NK-92 (cell line): ENCODE data around the gene MVB12B.

ENCODE experiments used
- DNase-seq: peaks from one replicate; lab custom pipeline; 2025; ENCODE audit not compliant: unreplicated experiment; lab: John Stamatoyannopoulos, UW

The MVB12B gene

DNA sequence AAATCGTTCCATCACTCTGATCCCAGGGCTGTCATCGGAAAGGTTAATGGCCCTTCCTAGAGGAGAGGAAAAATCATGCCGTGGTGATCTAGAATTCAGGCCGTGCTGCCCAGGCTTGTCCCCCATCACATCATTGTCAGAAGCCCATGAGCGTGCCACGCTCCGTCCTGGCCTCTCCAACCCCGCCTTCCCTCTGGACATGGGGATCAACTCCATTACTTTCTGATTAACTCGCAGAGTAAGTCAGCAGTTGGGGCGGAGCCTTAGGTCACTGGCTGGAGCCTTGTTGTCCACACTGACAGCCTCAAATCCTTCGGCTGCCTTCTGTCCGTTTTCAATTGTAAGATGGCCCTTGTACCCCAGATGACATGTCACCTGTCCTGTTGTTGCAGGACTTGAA is 75.0 kb downstream of the MVB12B start:
- DNase-seq: no peak

DNA sequence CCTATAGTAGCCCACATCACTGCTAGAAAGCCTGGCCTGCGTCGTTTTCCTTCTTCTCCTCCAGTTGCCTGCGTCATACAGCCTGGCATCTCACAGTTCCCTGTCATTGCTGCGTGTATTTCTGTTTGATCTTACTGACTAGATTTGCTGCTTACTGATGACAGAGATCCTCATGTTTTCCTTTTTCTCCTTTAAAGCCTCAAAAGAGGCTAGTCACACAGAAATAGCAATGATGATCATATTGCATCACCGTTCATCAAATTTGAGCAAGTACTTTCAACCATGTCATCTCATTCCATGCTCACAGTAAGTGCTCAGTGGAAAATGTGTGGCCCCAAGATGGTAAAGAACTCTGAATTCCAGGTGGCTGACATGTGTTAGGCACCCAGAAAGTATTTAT is 76.8 kb downstream of the MVB12B start:
- DNase-seq: no peak

DNA sequence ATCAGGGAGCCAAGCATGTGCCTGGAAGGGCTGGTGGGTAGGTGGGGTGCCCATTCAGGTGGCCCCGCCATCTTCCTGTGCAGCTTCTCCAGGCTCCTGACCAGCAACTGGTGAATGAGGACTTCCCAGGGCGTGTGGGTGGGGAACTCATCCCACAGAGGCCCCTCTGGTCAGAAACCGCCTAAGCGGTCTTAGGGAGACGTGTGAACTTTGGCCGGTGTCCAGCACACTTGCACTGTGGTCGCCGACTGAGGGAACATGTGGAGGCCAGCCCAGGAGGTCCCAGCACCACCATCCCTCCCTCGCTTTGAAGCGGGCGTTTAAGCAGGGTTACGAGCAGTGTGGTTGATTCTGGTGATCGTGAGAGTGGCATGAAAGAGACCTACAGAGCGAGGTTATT is 77.8 kb downstream of the MVB12B start:
- DNase-seq: no peak

DNA sequence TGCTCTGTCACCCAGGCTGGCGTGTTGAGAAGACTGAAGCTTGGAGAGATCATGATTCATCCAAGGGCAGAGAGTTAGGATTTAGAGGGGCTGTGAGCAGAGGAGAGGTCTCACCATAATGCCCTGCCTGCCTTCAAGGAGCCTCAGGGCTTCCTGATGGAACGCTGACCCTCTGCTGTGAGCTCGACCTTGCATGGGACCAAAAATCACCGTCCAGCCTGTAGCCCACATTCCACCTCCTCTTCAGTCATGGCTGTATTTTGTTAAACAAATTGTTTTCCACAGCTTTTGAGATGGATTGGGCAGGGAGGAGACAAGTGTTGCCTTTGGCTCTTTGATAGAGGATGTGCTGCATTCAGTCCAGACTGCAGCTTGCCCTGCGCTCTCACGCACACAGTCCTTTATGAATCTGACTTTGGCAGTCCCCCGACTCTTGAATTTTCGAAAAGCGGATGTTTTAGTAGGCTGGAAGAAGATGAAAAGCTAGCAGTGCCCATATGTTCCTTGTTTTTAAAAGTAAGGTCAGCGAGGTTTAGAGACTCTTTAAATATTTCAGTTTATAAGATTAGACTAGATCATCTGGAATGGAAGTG is 79.5 kb downstream of the MVB12B start:
- DNase-seq: no peak

DNA sequence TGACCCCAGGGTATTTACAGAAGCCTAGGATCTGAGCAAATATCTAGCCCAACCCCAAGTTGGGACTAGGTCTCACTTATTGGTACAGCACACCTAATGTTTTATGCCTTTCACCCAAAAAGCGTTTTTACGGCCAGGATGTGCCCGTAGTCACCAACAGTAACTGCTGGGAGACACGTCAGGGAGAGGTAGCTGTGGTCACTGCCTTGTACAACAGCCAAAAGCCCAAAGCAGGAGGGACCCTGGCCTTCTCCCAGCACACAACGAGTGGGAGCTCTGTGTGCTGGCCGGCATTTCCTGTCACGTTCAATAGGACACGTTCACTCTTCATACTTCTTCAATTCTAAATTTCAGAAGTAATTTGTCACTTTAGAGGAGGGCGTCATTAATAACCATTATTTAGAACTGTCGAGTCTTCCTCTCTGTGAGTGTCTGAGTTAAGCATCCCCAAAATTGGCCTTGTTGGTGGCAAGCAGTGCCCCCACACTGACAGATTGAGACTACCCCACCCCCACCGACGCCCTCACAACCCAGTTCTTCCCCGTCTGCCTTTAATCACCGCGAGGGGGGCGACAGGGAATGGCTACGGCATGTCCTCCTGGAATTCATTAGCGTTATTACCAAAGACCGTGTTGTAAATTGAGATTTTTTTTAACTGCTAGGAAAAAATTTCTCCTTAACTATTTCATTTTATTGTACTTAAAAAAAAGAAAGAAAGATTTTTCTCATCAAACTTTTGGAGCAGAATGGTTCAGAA is 80.7 kb downstream of the MVB12B start:
- DNase-seq: no peak

DNA sequence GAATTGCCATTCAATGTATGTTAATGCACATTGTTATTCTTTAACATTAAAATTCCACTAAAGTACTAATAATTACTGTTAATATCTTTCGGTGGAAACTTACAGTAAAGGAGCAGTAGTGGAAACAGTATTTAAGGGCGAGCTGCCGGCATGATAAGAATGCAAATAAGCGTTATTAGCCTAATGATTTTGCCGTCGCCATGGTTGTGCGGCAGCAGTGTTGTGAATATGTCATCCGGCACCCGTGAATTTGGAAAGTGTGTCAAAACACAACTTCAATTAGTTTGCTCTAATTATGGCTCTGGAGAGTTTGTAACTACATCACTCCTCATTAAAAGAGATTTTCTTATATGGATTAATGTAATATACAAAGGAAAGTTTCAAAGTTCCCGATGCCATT is 81.4 kb downstream of the MVB12B start:
- DNase-seq: no peak

DNA sequence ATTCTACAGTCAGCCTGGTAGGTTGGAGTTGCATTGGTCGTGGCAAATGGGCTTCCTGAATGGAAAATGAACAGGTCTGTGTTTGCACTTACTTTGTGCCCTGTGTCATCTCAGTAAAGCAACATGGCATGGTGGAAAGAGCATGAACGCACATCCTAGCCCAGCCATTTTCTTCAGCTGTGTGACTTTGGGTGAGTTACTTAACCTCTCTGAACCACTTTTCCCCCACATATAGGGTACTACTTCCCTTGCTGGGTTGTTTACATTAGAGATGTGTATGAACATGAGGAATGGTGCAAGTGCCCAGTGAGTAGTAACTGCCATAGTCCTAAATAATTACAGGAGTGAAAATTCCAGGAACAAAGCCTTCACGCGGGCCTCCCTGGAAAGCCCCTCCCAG is 83.6 kb downstream of the MVB12B start:
- no peak for DNase-seq

DNA sequence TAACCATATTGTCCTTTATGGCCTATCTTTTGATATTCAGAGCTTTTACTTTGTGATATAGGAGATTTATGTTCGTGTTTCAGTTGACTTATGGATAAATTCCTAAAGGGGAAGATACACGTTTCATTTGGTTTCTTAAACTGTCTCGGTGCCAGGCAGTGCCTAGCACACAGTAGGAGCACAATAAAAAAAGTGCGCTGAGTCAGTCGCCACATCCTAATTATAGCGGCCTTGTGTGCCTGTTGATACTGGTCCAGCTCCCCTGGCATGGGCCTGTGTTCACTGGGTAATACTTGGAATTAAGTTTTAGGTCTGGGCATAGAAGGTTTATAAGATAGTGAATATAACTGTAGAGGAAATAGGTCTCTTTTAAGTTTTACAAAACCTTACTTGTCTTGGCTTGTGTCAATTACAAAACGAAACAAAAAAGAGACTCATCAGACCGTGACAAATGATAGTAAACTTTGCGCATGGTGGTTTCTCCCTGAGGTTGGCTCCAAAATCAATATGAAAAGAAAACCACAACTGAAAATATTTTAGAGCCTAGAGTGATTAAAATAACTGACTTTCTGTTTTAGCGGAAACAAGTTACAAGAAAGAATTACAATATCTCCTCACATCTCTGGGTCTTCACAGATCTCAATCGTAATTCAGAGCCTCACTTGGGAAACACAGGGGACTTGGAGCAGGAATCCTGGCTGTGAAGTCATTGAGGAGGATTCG is 84.8 kb downstream of the MVB12B start:
- DNase-seq: no peak

DNA sequence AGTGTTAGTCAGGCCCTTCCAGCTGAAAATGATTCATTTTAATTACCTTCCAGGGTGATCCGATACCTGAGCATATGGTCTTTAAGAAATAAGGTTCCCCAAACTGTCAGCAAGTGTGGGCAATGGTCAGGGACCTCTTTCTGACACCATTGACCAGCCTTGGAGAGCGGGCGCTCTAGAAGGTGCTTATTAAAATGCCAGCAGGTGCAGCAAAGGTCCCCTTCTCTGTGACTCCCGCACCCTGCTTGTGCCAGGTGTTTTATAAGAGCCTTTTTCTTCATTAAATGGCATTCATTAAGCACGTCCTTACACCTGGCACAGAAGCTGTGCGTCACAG is 85.3 kb downstream of the MVB12B start:
- no peak for DNase-seq

DNA sequence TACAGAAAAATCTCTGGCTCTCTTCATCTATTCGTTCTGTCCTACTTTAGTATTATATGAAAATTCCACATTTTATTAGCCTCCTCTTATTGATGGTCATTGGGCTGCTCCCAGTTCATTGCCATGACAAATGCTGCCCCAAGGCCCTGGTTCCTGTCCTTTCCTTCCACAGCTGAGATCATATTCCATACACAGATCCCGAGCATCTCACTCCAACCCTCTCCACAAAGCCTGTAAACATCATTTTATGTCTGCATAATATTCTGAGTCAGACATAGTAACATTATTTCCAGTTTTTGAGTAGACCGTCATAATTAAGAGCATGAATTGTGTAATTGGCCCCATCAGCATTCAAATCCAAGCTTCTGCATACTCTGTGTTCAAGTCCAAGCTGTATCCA is 86.3 kb downstream of the MVB12B start:
- no peak for DNase-seq

DNA sequence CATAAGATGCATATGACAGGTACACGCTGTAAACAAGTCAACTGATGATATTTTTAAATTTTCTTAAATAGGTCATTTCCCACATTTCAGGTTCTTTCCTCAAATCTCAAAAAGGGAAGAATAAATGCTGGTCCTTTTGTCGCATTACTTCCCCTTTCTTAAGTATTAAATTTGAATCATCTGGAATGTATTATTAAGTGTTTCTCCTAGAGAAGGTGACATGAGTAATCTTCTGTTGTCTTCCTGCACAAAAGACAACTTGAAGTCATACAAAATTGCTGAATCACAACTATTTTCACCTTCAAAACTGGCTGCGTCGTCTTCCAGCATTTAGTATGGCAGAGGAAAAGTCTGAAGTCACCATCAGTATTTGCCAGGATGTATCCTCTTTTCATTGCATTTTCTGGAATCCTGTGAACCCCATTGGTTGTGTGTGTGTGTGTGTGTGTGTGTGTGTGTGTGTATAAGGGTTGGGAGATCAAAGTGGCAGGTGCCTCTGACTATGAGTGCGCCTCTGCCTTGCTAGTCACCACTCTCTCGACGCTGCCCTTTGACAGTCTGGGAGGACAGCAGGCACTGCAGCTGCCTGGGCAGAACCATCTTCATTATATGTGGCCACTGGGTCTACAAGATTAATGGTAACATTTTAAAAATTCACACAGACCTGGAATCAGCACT is 86.9 kb downstream of the MVB12B start:
- no peak for DNase-seq

DNA sequence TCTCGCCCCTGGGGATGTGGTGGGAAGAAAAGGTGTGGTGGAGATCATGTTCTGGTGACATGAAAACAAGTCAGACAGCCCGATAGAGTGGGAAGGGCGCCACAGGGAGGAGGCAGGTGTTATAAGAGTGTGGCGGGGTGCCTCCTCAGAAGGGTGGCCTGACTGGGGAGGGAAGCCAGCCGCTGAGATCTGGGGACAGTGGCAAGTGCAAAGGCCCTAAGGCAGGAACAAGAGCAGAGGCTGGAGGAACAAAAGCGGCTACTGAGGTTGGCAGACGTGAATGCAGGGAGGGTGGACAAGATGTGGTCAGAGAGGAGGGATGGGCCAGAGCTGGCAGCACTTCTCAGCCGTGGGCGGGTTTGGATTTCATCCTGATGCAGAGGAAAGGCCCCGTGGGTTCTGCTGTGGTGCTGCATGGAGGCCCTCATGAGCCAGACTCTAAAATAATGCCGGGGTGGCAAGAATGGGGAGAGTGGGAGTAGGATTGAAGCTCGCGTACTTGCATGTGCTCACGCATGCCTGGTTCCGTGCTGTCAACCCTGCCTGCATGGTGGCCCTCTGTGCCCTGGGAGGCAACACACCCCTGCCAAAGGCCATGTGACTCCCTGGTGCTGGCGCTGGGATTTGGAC is 89.2 kb downstream of the MVB12B start:
- no peak for DNase-seq

DNA sequence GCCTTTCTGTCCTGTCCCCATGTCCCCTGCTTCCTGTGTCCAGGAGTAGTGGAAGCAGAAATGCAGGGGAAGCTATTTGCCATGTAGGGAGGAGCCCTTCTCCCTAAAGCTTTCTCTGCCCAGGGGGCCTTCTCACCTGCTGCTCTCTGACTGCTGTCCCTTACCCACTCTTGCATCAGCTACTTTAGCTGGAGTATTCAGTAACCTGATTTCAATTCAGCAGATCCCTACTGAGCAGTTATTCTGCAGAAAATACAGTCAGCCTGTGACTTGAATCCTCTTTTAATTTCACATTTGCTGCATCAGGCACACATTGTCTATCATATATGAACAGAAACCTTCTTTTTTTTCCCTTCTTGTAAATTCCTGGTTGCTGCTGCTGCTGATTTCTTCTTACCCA is 90.4 kb downstream of the MVB12B start:
- DNase-seq: no peak

DNA sequence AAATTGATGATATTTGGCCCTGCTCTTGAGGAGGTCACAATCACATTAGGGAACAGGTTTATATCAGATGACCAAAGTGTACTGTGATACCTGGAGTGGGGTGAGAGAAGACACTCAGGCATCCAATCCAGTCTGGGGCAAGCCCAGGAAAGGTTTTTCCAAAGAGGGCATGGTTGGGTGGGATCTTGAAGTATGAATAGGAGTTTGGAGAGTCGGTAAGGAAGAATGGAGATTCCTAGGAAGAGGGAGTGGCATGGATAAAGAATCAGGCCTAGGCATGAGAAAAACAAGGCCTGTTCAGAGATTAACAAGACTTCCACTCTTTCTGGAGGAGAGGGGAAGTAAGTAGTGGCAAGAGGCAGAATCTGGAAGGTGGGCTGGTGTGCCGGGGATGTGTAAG is 91.1 kb downstream of the MVB12B start:
- no peak for DNase-seq

DNA sequence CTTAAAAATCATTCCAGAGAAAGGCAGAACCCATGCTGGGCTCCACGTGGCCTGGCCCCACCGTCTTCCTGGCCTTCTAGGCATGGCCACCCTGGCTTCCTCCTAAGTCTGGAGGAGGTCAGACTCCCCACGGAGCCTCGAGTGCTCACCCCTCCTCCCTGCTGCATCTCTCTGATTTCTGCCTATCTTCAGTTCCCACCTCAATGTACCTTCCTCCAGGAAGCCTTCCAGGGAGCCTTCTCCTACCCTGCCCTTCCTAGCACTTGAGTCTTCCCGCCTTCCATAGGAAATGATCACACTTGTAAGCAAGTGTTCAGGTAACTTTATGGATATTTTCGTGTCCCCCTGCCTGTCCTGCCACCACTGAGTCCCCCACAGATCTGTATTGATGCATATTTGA is 92.0 kb downstream of the MVB12B start:
- DNase-seq: no peak

DNA sequence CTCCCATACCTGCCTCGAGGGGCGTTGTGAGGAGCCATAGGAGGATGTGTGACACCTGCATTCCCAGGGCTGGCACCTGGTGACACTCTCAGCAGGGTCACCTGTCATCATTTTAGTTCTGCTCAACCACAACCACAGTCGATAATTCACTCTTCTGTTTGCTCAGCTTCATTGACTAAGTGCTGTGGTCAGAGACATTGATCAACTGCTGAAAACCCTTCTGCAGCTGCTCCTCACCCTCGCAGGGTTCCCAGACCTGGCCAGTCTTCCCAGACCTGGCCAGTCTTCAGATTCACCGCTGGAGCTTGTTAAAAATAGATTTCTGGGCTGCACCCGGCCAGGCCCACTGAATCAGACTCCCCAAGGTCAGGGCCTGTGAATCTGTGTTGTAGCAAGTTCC is 92.8 kb downstream of the MVB12B start:
- no peak for DNase-seq

DNA sequence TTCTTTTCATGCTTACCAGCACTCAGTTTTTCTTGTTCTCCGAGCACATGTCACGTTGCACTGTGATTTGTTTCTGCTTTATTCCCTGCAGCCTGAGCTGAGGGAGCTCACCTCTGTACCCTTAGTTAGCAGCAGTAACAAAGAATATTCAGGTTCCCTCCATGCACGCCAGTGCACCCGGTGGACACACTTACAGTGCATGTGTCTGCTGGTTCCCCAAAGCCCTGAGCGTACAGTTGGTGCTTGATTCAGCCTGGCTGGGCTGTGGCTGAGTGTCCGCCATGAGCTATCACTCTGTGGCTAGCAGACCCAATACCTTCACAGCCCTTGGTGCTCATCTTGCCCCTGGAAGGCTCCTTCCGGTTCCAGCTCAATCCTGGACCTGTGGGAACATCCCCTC is 93.5 kb downstream of the MVB12B start:
- DNase-seq: no peak

DNA sequence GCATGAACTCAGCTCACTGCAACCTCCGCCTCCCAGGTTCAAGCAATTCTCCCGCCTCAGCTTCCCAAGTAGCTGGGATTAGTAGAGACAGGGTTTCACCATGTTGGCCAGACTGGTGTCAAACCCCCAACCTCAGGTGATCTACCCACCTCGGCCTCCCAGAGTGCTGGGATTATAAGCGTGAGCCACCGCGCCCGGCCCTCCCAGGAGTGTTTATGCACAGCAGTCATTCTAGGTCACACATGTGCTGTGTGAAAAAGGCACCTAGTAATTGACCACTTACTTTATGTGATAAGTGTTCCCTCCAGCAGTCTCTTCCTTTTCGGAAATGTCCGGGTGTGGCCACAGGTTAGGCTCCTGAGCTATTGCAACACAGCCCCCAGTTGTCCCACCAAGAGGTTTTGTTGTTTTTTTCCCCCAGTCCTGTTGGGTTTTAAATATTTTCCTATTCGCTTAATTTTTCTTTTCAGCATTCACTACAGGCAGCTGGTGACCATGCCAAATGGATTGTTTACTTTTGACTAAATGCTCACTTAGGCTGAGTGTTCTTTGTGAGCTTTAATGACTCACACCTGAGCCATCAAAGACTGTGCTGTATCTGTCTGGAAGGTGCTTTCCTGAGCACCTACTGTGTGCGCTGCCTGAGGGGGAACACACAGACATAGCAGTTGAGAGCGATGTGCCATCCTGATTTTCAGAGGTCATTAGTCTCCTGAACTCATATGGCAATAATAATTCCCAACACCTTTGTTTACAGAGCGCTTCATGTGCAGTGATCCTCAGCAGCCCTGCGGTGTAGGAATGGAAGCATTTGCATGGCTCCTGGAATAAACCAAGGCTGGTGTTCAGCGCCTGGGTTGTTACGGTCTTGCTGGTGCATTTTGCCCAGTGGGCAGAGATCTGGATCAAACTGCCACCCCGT is 94.3 kb downstream of the MVB12B start:
- no peak for DNase-seq

DNA sequence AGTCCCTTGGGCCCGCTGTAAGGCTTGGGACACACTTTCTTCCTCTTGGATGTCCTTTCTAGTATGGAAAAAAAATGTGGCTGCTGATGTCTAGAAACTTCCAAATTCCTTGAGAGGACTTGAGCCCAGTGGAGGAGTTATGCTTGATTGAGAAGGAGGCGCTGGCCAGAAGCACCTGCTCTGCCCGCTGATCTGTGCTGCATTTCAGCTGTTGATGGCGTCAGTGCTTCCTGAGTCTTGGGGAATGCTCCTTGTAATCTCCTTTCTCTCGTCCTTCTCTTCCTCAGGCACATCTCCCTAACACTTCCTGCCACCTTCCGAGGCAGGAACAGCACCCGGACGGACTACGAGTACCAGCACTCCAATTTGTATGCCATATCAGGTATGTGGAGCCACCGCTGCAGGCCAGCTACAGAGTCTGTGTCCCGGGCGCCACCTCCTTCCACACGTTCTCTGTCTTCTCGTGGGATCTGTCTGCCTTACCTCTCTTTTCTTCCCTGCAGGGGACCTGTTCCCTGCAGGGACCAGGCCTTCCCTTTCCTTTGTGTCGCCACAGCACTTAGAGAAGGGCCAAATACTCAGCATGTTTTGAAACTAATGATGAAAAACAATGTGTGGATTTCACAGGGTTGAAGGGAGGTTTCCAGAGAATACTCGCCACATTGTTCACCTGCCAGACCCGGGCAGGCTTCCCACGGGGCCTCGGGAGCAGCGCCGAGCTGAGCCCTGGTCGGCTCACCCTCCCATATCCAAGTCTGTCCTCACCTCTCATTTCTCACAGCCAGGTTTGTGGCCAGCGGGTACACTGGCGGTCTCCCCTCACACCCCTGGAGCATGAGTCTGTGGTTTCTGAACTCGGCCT is 95.2 kb downstream of the MVB12B start:
- no peak for DNase-seq
